IPS-18c (cell line): Measurements from ENCODE around the gene AP3M1.

Experiments used
- H3K4me3 ChIP-seq: 2 replicates; pipeline ENCODE4 v1.7.0; 2013; ENCODE audit warnings: low read depth, mild to moderate bottlenecking, low read length, moderate library complexity; ENCODE audit not compliant: insufficient read depth
- H3K9me3 ChIP-seq: one replicate; pipeline ENCODE4 v1.6.1; 2013; ENCODE audit warnings: mild to moderate bottlenecking, low read length, moderate library complexity; ENCODE audit not compliant: control insufficient read depth, insufficient read depth

Gene AP3M1

DNA sequence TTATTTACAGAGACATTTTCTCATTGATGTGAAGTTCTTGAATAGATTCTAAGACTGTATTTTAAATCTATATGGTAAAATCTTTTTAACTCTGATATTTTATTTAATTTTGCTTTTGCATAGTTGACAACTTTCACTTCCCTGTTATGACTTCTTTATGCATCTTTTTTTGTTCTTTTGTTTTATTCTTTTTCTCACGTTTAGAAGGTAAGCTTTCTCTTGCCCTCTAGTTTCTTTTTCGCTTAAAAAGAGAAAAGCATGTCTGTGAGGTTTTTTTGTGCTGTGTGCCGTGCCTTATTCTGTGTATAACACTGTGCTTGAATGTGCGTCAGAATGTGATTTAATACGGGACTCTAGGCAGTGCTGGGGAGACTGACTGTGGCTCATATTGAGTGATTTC is 74.7 kb downstream of the AP3M1 start:
- Histone ChIP-seq H3K9me3 (no peaks in the 10 kb centered on the region), H3K4me3 (no peak overlapping the region)

- no peaks in the 10 kb centered on the region for H3K9me3 ChIP-seq
- H3K4me3 ChIP-seq = no peak overlapping the region
Observed at GRCh38 chr10:74072503-74072902, 78.1 kb downstream of the AP3M1 start.

DNA sequence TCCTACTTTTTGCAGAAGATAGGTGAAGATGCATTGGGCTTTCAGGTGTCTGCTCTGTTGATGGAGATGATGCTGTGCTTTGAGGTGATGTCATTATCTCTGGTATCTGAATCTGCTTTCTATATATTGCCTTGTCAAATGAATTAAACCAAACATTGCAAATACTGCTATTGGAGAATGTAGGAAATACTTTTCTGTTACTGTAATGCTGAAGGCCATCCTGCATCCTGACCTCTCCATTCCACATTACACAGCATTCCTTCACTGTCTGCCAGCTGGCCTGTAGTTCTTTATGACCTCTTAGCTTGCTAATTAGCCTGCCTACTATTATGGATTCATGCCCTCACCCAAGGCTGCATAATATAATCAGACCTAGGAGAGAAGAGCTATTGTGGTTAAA is 79.5 kb downstream of the AP3M1 start:
- Histone ChIP-seq H3K4me3 (no peak overlapping the region), H3K9me3 (no peaks in the 10 kb centered on the region)
